ENCODE results near the gene ABHD15.

- TF ChIP-seq EZH2 (IDR thresholded peaks at IDR 0.05; ENCODE audit: insufficient read depth, poor library complexity, severe bottlenecking) (no peak), EZH2phosphoT487 (IDR thresholded peaks at IDR 0.05; ENCODE audit: insufficient read depth, low read depth) (no peak)
Observed at GRCh38 chr17:29524692-29525091, 42.1 kb downstream of the ABHD15 start.
